ENCODE results near the gene FGF5.
"Not testable (repeated sequence)": the region's sequence is repeated elsewhere in the genome, so short reads cannot be mapped to it uniquely, and the experiment has no call there.

Gene FGF5

GRCh38 chr4:80266253-80266901 lies at the start of gene FGF5:
Gene FGF5 (plus strand): TSS chr4:80266664. CDS start chr4:80266825, 161 bp downstream.
- DNase-seq (ENCODE audit: low read depth) = no peak

- DNase-seq (ENCODE audit: low read depth) = no peak
Observed at GRCh38 chr4:80219301-80220025, 47.0 kb upstream of the FGF5 start.

- no peak for DNase-seq (ENCODE audit: low read depth)
Observed at GRCh38 chr4:80220711-80221110, 45.8 kb upstream of the FGF5 start.

- no peak for DNase-seq (ENCODE audit: low read depth)
Observed at GRCh38 chr4:80221161-80221560, 45.3 kb upstream of the FGF5 start.

- no peak for DNase-seq (ENCODE audit: low read depth)
Observed at GRCh38 chr4:80225595-80225994, 40.9 kb upstream of the FGF5 start.

GRCh38 chr4:80226094-80226493 lies 40.4 kb upstream of the FGF5 start:
- DNase-seq (ENCODE audit: low read depth) = no peak

GRCh38 chr4:80228460-80228859 lies 38.0 kb upstream of the FGF5 start:
- DNase-seq (ENCODE audit: low read depth) = no peak

GRCh38 chr4:80229128-80229527 lies 37.3 kb upstream of the FGF5 start:
- no peak for DNase-seq (ENCODE audit: low read depth)

- DNase-seq (ENCODE audit: low read depth) = no peak
Observed at GRCh38 chr4:80229590-80229989, 36.9 kb upstream of the FGF5 start.

GRCh38 chr4:80231180-80231579 lies 35.3 kb upstream of the FGF5 start:
- no peak for DNase-seq (ENCODE audit: low read depth)

GRCh38 chr4:80232707-80233370 lies 33.6 kb upstream of the FGF5 start:
- DNase-seq (ENCODE audit: low read depth) = no peak

GRCh38 chr4:80233390-80233789 lies 33.1 kb upstream of the FGF5 start:
- no peak for DNase-seq (ENCODE audit: low read depth)

GRCh38 chr4:80235451-80235850 lies 31.0 kb upstream of the FGF5 start:
- no peak for DNase-seq (ENCODE audit: low read depth)

GRCh38 chr4:80237992-80238391 lies 28.5 kb upstream of the FGF5 start:
- no peak for DNase-seq (ENCODE audit: low read depth)

- DNase-seq (ENCODE audit: low read depth) = no peak
Observed at GRCh38 chr4:80239480-80240150, 26.8 kb upstream of the FGF5 start.

GRCh38 chr4:80240976-80241375 lies 25.5 kb upstream of the FGF5 start:
- DNase-seq (ENCODE audit: low read depth) = no peak

- DNase-seq (ENCODE audit: low read depth) = no peak
Observed at GRCh38 chr4:80243274-80244018, 23.0 kb upstream of the FGF5 start.

- not testable (repeated sequence) for DNase-seq (ENCODE audit: low read depth)
Observed at GRCh38 chr4:80247484-80247883, 19.0 kb upstream of the FGF5 start.

- no peak for DNase-seq (ENCODE audit: low read depth)
Observed at GRCh38 chr4:80249144-80249543, 17.3 kb upstream of the FGF5 start.

GRCh38 chr4:80252427-80252826 lies 14.0 kb upstream of the FGF5 start:
- DNase-seq (ENCODE audit: low read depth) = no peak

GRCh38 chr4:80252953-80253352 lies 13.5 kb upstream of the FGF5 start:
- DNase-seq (ENCODE audit: low read depth) = no peak

GRCh38 chr4:80253510-80253909 lies 13.0 kb upstream of the FGF5 start:
- no peak for DNase-seq (ENCODE audit: low read depth)

Measured in stimulated activated CD8-positive, alpha-beta memory T cell treated with anti-CD3 and anti-CD28 coated beads, Interleukin-15, amount 100 ng/mL, for 24 hours (primary cell).